GM21619 (cell line): ENCODE results near the gene CAND1.

Experiments used
- ATAC-seq: cut with Tn5 transposase; IDR thresholded peaks from one replicate; pipeline ENCODE4 v1.9.1; 2021; ENCODE audit not compliant: unreplicated experiment

The CAND1 gene

DNA sequence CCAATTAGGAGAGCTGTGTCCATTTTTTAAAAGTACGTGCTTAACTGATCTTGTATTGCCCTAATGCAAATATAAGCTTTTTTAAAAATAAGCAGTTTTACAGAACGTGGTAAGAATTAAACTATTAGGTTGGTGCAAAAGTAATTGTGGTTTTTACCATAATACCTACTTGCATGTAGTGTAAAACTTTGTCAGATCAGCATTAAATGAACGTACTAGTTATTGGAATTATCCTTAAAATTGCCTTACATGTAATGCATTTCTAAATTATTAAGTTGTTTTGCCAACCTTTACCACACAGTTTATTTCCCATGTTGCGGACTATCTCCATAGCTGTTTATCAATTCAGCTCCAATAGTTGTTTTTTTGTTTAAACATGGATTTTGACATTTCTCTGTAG, 10.9 kb downstream of the CAND1 start:
- no peak for ATAC-seq

DNA sequence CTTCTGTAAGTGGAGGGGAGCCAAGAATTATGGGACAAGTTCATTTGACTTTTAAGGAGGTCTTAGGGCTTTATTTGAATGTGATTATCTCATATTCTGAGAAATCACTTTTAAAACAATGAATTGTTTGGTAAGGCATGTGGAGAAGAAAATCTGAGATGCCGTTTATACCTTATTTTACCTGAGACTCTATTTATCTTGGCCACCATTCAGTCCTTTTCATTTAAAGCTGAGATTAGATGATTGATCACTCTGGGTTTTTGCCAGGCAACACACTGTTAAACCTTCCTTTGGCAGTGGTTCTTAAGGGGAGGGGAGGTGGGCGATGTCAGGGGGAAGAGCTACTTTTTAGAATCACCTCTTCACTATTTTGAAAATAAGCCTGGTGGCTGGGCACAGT, 11.4 kb downstream of the CAND1 start:
- no peak for ATAC-seq

DNA sequence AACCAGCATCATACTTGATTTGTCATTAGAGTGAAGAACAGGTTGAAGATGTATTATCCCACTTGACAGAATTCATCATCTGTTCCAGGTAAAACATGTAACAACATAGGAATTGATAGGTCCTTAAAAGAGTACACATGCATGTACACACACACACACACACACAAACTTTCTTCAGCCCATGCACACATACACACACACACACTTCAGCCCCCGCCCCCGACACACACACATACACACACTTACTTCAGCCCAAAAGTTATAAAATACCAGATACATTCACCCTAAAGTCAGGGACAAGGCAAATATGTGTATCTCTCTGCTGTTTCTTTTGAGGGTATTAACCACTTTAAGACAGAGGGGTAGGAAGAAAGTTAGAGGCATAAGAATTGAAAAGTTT, 15.4 kb downstream of the CAND1 start:
- ATAC-seq, result no peak

DNA sequence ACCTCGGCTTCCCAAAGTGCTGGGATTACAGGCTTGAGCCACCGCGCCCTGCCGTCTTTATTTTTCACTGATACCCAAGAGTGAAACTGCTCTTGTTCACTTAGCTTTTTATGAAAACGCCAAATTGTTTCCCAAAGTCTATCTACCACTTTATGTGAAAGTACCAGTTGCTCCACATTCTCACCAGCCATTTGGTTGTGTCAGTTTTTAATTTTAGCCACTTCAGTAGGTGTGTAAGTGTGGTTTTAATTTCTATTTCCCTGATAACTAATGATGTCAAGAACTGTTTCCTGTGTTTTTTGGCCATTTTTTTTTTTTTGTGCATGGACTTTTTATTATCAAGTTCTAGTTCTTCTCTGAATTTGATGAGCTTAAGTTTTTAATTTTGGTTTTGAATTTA, 17.1 kb downstream of the CAND1 start:
- ATAC-seq, result no peak

DNA sequence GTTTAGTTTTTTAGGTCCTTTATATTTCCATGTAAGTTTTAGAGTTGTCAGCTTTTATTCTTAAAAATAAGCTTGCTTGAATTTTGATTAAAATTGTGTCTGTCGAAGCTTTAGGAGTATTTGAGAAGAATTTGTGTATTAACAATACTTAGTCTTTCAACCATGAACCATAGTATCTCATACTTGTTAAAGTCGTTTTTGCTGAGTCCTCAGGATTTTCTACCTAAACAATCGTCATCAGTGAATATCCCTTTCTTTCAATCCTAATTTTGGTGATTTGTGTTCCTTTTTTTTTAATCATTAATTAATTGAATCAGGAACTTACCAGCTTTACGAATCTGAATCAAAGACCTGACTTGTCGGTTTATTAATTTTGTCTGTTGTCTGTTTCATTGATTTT, 18.2 kb downstream of the CAND1 start:
- no peak for ATAC-seq

DNA sequence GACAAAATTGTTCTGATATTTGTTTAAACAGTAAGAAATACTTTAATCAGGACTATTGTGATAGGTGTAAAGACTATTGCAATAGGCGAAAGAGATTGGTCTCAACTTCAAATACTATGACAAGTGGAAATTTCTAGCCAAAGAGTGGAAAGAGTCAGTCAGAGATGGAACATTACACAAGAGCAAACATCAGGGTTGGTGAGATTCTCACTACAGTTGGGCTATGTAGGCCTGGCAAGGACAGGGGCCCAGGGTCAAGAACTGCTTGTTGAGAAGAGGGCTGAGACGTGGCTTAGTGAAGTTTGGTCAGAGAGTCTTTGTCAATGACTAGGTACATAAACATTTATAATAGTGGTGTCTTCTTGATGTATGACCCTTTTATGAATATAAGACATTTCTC, 19.4 kb downstream of the CAND1 start:
- ATAC-seq, result no peak

DNA sequence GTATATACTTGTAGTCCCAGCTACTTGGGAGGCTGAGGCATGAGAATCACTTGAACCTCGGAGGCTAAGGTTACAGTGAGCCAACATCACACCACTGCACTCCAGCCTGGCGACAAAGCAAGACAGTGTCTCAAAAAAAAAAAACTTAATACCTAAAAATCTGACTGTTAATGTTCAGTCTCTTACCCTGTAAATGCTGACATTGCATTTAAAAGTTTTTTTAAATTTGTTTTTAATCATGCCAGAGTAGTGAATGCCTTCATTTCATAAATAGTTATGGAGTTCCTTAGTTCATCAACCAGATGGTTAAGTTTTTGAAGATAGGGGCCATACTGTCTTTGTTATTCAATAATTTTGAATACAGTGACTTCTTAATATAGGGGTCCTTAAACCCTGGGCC, 21.2 kb downstream of the CAND1 start:
- ATAC-seq, result no peak

DNA sequence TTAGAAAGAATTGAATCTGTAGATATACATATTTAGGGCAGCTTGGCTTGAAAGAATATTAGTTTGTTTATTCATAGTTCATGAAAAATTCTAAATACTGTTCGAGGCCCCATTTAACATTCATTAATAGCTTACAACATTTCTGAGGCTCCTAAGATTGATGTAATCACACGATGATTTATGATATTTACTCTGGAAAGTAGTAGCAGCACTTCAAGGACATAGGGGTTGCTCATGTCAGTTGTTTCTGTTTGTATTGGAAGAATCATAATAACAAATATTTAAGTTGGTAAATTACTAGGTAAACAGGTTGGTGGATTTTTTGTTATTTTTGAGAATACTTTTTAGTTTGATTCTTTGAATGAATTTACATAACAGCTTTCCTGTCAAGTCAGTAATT, 30.4 kb downstream of the CAND1 start:
- ATAC-seq, result no peak

DNA sequence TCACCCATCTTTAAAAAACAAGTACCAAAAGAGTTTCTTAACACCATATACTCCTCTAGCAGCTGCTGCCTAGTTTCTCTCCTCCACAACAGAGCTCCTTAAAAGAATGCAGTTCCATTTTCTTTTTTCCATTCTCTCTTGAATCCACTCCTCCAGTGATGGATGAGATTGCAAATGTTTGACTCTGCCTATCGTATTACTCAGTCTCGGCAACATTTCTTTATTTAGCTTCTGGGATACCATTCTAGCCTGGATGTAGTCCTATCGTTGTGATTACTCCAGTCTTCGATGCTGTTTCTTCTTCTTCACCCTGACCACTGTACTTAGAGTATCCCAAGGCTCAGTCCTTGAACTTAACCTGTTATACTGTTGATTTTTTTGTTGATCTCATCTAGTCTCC, 30.8 kb downstream of the CAND1 start:
- ATAC-seq, result no peak

DNA sequence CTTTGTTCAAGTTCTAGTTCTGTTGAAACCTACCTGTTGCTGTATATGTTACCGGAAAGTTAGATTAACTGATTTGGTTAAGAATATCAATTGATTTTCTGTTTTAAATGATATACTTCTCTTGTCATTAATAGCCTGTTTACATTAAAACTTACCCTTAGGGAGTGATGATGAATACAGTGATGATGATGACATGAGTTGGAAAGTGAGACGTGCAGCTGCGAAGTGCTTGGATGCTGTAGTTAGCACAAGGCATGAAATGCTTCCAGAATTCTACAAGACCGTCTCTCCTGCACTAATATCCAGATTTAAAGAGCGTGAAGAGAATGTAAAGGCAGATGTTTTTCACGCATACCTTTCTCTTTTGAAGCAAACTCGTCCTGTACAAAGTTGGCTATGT, 33.0 kb downstream of the CAND1 start:
- ATAC-seq, result no peak

DNA sequence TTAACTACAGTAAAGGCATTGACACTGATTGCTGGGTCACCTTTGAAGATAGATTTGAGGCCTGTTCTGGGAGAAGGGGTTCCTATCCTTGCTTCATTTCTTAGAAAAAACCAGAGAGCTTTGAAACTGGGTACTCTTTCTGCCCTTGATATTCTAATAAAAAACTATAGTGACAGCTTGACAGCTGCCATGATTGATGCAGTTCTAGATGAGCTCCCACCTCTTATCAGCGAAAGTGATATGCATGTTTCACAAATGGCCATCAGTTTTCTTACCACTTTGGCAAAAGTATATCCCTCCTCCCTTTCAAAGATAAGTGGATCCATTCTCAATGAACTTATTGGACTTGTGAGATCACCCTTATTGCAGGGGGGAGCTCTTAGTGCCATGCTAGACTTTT, 36.4 kb downstream of the CAND1 start:
- ATAC-seq, result no peak

DNA sequence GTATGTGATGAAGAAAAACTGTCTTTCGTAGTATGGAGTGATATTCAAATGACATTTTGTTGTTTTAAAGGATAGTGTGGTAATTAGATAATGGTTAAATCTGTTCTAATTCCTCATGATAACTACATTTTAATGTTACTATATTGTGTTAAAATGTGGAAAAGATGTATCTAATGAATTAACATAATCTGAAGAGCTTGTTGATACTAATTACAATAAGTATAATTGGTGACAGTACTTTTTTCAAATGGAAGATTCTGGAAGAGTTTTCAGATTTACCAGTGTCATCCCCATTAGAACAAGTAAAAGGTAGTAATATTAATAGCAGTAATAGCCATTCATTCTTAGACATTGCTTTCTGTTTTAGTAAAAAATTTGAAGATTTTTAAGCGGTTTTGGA, 37.6 kb downstream of the CAND1 start:
- ATAC-seq, result no peak

DNA sequence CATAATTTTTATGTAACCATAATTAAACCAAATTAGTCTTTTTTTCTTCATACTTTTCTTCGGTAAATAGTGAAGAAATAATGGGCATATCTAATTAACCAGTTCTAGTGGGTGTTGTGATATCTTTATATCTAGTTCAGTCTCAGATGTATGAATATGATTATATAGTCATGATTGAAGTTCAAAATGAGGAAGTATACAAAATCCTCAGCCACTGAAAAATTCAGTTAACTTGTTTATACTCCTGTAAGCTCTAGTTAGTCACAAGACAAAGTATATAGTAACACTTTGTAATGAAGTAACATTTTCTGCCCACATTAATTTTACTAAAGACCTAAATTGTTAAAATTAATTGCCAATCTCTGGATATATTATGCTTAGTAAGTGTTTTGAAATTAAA, 46.5 kb downstream of the CAND1 start:
- no peak for ATAC-seq

DNA sequence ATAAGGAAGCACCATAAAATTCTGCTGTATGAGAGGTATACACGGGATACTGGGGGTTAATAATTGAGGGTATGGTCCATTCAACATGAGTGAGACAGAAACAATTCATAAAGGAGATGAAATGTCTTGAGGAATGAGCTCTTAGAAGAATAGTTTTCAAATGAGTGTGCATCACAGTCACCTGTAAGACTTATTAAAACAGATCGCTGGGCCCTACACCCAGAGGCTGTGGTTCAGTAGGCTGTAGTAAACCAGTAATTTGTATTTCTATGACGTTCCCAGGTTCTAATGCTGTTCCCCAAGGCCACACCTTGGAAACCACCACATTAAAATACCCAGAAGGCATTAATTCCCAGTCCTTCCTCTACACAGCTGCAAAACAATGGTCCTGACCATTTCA, 49.6 kb downstream of the CAND1 start:
- no peak for ATAC-seq

DNA sequence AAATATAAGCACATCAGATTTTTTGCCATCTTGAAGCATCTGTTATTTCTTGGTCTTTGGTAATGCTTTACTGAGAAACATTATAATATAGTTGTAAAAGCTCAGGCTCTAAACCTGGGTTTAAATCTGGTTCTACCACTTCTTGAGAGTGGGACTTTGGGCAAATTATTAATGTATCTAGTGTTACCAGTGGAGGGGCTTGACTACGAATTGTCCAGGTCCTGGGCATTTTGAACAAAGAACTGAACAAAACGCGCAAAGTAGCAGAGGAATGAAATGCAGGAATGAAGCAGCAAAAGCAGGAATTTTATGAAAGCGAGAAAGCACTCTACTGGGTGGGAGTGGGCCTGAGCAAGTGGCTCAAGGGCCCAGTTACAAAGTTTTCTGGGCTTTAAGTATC, 50.8 kb downstream of the CAND1 start:
- ATAC-seq, result no peak

DNA sequence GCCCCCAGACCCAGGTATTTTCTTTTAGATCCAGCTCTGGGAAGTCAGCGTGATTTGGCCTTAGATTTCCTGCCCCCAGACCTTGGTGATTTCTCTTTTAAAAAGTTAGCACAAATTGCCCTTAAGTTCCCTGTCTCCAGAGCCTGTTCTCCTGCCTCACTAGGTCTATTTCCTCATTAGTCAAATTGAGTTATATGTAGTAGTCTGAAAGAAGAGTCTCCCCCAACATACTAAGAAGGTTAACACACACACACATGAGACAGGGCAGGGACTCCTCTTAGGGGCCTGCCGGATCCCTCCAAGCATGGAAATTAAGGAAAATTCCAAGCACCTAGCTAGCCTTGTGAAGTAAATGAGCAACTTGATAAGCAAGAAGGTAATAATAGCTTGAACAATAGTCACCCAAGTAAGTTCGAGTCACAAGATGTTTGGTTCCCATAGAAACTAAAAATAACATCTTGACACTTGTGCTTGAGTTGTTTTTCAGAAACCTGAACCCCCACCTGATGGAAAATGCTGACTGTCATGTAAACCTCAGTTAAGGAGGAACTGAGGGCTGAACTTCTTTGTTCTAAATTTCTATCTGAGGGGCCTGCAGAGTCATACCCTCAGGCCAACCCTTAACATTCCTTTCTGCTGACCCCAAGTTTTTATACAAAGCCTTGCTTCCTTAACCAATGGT, 51.6 kb downstream of the CAND1 start:
- ATAC-seq, result no peak

DNA sequence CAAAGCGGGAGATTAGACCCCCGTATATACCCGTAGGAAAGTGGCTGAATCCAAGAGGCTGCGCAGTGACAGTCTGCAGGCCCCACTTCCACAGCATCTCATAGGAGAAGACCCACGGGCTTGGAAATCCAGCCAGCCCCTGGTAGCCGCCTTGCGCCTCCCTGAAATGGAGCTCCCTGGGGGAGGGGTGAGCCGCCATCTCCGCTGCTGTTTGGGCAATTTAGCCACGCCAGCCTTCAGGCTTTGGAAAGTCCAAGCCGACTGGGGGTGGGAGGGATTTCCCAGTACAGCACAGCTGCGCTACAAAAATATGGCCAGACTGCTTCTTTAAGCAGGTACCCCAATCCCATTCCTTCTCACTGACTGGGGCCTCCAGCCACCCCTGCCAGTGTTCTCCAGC, 53.4 kb downstream of the CAND1 start:
- no peak for ATAC-seq

DNA sequence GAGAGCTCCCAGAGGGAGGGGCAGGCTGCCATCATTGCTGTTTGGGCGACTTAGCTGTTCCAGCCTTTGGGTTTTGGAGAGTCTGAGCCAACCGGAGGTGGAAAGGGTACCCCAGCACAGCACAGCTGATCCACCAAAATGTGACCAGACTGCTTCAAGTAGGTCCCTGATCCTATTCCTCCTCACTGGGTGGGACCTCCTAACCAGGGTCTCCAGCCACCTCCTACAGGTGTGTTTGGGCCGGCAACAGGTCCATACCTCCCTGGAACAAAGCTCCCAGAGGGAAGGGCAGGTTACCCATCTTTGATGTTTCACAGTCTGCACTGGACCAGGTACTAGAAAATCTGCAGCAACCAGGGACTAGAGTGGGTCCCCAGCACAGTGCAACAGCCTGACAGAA, 53.8 kb downstream of the CAND1 start:
- ATAC-seq, result no peak

DNA sequence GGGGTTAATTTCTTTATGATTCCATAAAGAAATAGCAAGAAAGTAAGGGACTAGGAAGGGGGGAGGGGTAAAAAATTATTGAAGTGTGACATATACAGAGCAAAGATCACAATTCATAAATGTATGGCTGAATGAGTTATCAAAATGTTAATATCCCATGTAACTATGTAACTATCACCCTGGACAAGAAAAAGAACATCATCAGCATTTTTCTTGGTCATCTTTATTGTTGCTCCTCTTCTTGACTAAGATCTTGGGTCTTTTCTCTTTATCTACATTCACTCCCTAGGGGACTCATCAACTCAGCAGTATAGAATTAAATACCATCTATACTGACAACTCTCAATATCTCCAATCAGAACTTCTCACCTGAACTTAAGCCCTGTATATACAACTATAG, 57.5 kb downstream of the CAND1 start:
- ATAC-seq, result no peak

DNA sequence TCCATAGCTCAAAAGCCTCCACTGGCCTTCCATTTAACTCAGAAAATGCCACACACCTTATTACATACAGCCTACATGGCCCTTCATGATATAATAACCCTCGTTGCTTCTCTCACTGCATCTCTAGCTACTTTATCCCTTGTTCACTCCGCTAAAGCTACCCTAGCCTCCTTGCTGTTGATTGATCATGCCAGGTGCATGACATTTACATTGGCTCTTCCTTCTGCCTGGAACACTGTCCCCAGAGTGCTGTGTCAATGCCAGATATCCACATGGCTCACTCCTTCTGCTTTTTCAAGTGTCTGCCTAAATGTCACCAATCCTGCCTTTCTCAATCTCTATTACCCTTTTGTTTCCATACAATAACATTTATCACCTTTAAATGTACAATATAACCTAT, 58.3 kb downstream of the CAND1 start:
- no peak for ATAC-seq

DNA sequence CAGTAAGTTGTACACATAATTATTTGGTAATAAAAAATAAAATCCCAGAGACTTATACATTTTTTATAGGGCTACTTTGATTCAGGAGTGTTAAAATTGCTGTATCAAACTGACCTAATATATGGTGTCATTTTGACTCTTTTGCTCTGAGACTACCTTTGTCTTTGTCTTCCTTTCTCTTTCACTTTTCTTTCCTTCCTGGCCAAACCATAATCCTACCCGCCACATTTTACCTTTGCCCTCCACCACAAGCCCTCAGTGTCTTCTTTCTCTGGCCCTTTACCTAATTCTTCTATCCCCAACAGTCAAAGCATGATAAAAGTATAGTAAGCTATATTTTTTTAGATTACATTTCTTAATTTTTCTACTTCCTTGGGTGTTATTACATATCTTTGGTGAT, 62.0 kb downstream of the CAND1 start:
- ATAC-seq, result no peak

DNA sequence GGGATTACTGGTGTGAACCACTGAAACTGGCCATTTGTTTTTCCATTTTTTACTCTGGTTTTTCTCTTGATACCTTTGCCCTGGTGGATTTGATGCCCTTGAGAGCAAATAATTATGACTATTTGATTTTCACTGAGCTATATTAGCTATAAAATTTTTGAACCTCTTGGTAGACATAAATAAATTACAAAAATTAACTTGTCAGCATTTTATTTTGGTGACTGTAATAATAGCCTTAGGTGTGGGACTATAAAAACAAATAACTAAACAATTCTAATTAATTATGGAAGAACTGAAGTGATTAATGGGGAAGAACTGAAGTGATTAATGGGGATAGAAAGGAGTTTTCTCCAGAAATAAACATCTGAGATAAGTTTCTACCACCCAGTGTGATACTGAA, 62.7 kb downstream of the CAND1 start:
- ATAC-seq, result no peak

DNA sequence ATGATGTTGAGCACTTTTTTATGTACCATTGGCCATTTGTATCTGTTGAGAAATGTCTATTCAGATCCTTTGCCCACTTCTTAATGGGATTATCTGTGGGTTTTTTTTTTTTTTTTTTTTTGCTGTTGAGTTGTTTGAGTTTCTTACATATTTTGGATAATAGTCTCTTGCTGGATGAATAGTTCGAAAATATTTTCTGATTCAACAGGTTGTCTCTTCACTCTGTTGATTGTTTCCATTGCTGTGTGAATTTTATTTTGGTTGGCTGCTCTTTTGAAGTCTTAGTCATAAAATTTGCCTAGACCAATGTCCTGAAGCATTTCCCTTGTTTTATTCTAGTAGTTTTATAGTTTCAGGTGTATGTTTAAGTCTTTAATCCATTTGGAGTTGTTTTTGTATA, 64.5 kb downstream of the CAND1 start:
- ATAC-seq, result no peak

DNA sequence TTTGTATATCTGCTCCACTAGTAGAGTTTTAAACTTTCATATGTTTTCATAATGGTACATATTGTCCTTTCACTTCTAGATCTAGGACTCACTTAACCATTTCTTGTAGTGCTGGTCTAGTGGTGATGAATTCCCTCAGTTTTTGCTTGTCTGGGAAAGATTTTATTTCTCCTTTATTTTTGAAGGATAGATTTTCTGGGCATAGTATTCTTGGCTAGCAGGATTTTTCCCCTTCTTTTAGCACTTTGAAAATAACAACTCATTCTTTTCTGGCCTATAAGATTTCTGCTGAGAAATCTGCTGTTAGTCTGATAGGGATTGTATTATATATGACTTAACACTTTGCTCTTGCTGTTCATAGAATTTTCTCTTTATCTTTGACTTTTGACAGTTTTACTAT, 69.3 kb downstream of the CAND1 start:
- no peak for ATAC-seq
